SK-N-SH (cell line): Measurements from ENCODE around the gene OGFRL1. TPM values are rescaled to one million over a fixed set of nuclear protein-coding genes. Genes with fewer than 3 reads are reported as not detected.
A peak's percentile ranks its signal among the peaks of the same experiment; 100 is the strongest.

Source experiments
- CTCF ChIA-PET: fragments of 300-600, 350-600 bp; formaldehyde crosslinking; extraction: SDS; loops from one replicate; lab custom pipeline; 2021; lab: Yijun Ruan, JAX
- POLR2A ChIA-PET: fragments of 350-600 bp; sonication (Branson Sonifier 250); formaldehyde crosslinking; extraction: SDS; loops from one replicate; lab custom pipeline; 2020; ENCODE audit warnings: antibody characterized with exemption, inconsistent platforms; lab: Yijun Ruan, JAX
- DNase-seq: peaks from one replicate; pipeline ENCODE4 v3.0.0; 2012
- H2AFZ ChIP-seq: fragments of 200-600 bp; sonication (generic); 2 replicates; pipeline ENCODE4 v1.8.1; 2016; ENCODE audit warnings: antibody characterized with exemption, mild to moderate bottlenecking, low read depth
- H3F3A ChIP-seq: fragments of 200-600 bp; sonication (generic); replicated peaks from 2 replicates; pipeline ENCODE3; 2016; ENCODE audit warnings: antibody characterized with exemption, mild to moderate bottlenecking; ENCODE audit not compliant: insufficient read depth
- H3K27ac ChIP-seq, 2 experiments: fragments of 200-500 bp in 1 of 2; fragments of 200-600 bp in 1 of 2; sonication (Bioruptor generic) in 1 of 2; sonication (generic), shearing (Covaris generic) in 1 of 2; 2 replicates each; pipeline versions ENCODE4 v1.5.1 to v1.6.1; 2014 to 2016; ENCODE audit warnings: low read depth in 2 of 2, inconsistent platforms in 1 of 2, low read length in 1 of 2, mild to moderate bottlenecking in 1 of 2, mixed read lengths in 1 of 2
- H3K27me3 ChIP-seq: fragments of 200-600 bp; sonication (generic), shearing (Covaris generic); 2 replicates; pipeline ENCODE4 v1.6.1; 2016; ENCODE audit warnings: mixed run types; ENCODE audit not compliant: insufficient read depth
- H3K36me3 ChIP-seq, 2 experiments: fragments of 200-500 bp in 1 of 2; fragments of 200-600 bp in 1 of 2; sonication (Bioruptor generic) in 1 of 2; sonication (generic) in 1 of 2; replicated peaks in 1 of 2; 2 replicates each; pipeline versions ENCODE3 to v1.5.1; 2014 to 2016; ENCODE audit warnings: low read length in 1 of 2, mild to moderate bottlenecking in 1 of 2; ENCODE audit not compliant: insufficient read depth in 2 of 2, control insufficient read depth in 1 of 2
- H3K4me1 ChIP-seq, 2 experiments: fragments of 200-500 bp in 1 of 2; fragments of 200-600 bp in 1 of 2; sonication (Bioruptor generic) in 1 of 2; sonication (generic), shearing (Covaris generic) in 1 of 2; 2 replicates each; pipeline versions ENCODE4 v1.5.1 to v1.6.1; 2014 to 2016; ENCODE audit warnings: low read depth in 1 of 2, low read length in 1 of 2, mixed run types in 1 of 2; ENCODE audit not compliant: insufficient read depth in 2 of 2, control insufficient read depth in 1 of 2
- H3K4me2 ChIP-seq: fragments of 200-600 bp; sonication (generic), shearing (Covaris generic); 2 replicates; pipeline ENCODE4 v1.6.1; 2017; ENCODE audit warnings: mixed run types
- H3K4me3 ChIP-seq, 2 experiments: fragments of 200-500 bp in 1 of 2; fragments of 200-600 bp in 1 of 2; sonication (Bioruptor generic) in 1 of 2; sonication (generic), shearing (Covaris generic) in 1 of 2; 2 replicates each; pipeline versions ENCODE4 v1.5.1 to v1.8.1; 2014 to 2016; ENCODE audit warnings: low read depth in 2 of 2, inconsistent platforms in 1 of 2, low read length in 1 of 2, mild to moderate bottlenecking in 1 of 2, mixed read lengths in 1 of 2, moderate library complexity in 1 of 2
- H3K79me2 ChIP-seq: fragments of 200-600 bp; sonication (generic); 2 replicates; pipeline ENCODE4 v1.8.1; 2017; ENCODE audit warnings: mild to moderate bottlenecking; ENCODE audit not compliant: insufficient read depth
- H3K9ac ChIP-seq: fragments of 200-600 bp; sonication (generic); 2 replicates; pipeline ENCODE4 v1.6.1; 2017; ENCODE audit warnings: mixed run types
- H3K9me2 ChIP-seq: fragments of 200-600 bp; sonication (generic); 2 replicates; pipeline ENCODE4 v1.6.1; 2017; ENCODE audit warnings: mixed run types
- H3K9me3 ChIP-seq: fragments of 200-600 bp; sonication (generic); 2 replicates; pipeline ENCODE4 v1.6.1; 2017; ENCODE audit warnings: mixed run types, mild to moderate bottlenecking, moderate library complexity
- H4K20me1 ChIP-seq: fragments of 200-600 bp; sonication (generic); 2 replicates; pipeline ENCODE4 v1.6.1; 2017; ENCODE audit warnings: mild to moderate bottlenecking, mixed run types; ENCODE audit not compliant: insufficient read depth
- CHD2 ChIP-seq: fragments of 150-350 bp; IDR thresholded peaks from 2 replicates; pipeline ENCODE4 v1.6.1; 2018; ENCODE audit warnings: low read length; ENCODE audit not compliant: partially characterized antibody
- ELF1 ChIP-seq: IDR thresholded peaks from 2 replicates; pipeline ENCODE4 v1.4.0; 2012
- EP300 ChIP-seq, 2 experiments: IDR thresholded peaks; 2 replicates each; pipeline versions ENCODE4 v1.4.0 to v1.6.1; 2012; ENCODE audit warnings: borderline replicate concordance in 1 of 2, low read depth in 1 of 2, low read length in 1 of 2
- FOSL2 ChIP-seq: IDR thresholded peaks from 2 replicates; pipeline ENCODE4 v1.4.0; 2012; ENCODE audit warnings: low read depth, mild to moderate bottlenecking, moderate library complexity, borderline replicate concordance
- FOXJ3 ChIP-seq: sonication (generic); formaldehyde crosslinking; IDR thresholded peaks from 2 replicates; pipeline ENCODE4 v1.5.1; 2020; ENCODE audit warnings: mild to moderate bottlenecking, missing genetic modification reagents
- GABPA ChIP-seq: IDR thresholded peaks from 2 replicates; pipeline ENCODE4 v1.4.0; 2012; ENCODE audit warnings: low read depth, mild to moderate bottlenecking
- JUND ChIP-seq: IDR thresholded peaks from 2 replicates; pipeline ENCODE4 v1.4.0; 2012
- MAX ChIP-seq: IDR thresholded peaks from 2 replicates; pipeline ENCODE4 v1.4.0; 2012; ENCODE audit warnings: low read depth
- MEF2A ChIP-seq: IDR thresholded peaks from 2 replicates; pipeline ENCODE4 v1.4.0; 2012; ENCODE audit warnings: low read depth, borderline replicate concordance
- POLR2AphosphoS5 ChIP-seq: IDR thresholded peaks from 2 replicates; pipeline ENCODE4 v1.6.1; 2012; ENCODE audit warnings: low read depth, low read length
- RAD21 ChIP-seq: IDR thresholded peaks from 2 replicates; pipeline ENCODE4 v1.6.1; 2012; ENCODE audit warnings: mild to moderate bottlenecking, low read length
- REST ChIP-seq: IDR thresholded peaks from 2 replicates; pipeline ENCODE4 v1.6.1; 2012; ENCODE audit warnings: mild to moderate bottlenecking, low read depth, low read length, moderate library complexity
- RFX5 ChIP-seq: IDR thresholded peaks from 2 replicates; pipeline ENCODE4 v1.6.1; 2012; ENCODE audit warnings: mild to moderate bottlenecking, improper control_type of control experiment, low read length
- RXRA ChIP-seq: IDR thresholded peaks from 2 replicates; pipeline ENCODE4 v1.4.0; 2012; ENCODE audit warnings: low read depth, mild to moderate bottlenecking, borderline replicate concordance
- SMC3 ChIP-seq: IDR thresholded peaks from 2 replicates; pipeline ENCODE4 v1.6.1; 2012; ENCODE audit warnings: low read depth, low read length, improper control_type of control experiment
- TAF1 ChIP-seq: IDR thresholded peaks from 2 replicates; pipeline ENCODE4 v1.6.1; 2012; ENCODE audit warnings: low read depth, mild to moderate bottlenecking, low read length, moderate library complexity, borderline replicate concordance
- TCF12 ChIP-seq: IDR thresholded peaks from 2 replicates; pipeline ENCODE4 v1.4.0; 2012
- TEAD4 ChIP-seq: IDR thresholded peaks from 2 replicates; pipeline ENCODE4 v1.4.0; 2012; ENCODE audit warnings: mild to moderate bottlenecking, borderline replicate concordance; ENCODE audit not compliant: insufficient read depth
- WGBS: methylation state at CpG from one replicate; pipeline ENCODE4 v1.1.6; 2017; ENCODE audit warnings: low lambda C conversion rate; 5-methylcytosine and 5-hydroxymethylcytosine counted together
- polyA plus RNA-seq, 3 experiments: library from polyadenylated mRNA; depleted of rRNA; stranded (reverse); fragments of >200 nt; gene quantifications; 2 replicates each; pipeline ENCODE4 v1.2.3, GENCODE V29; 2012
- TF ChIP-seq, protein P1 (sequence below): IDR thresholded peaks from 2 replicates; pipeline ENCODE4 v1.4.0; 2012; ENCODE audit warnings: low read depth, borderline replicate concordance
- TF ChIP-seq, protein P2 (sequence below): IDR thresholded peaks from 2 replicates; pipeline ENCODE4; 2012

The OGFRL1 gene
- polyA plus RNA-seq, 1 of the 3 experiments (the other 2 are of a cell fraction) = 2.4 TPM

DNA sequence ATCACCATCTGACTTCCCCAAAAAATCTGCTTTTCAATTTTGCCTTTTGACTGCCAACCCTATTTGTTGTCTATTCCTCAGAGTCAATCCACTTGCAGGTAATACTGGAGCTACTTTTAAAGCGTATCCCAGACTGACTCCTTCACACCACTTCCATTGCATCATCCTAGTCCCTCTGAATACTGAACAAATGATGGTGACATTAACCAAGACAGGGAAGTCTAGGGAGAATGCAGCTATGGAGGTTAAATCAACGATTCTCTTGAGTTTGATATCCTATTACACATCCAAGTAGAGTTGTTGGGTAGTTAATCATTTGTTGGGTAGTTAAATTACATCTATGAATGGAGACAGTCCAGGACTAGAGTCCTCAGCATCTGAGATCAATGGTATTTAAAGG, 2.0 kb downstream of the OGFRL1 start (continued):
- TF ChIP-seq GABPA (no peak), EP300 (IDR thresholded peaks at IDR 0.05; ENCODE audit: borderline replicate concordance in 1 of 2, low read depth in 1 of 2, low read length in 1 of 2) (no peak), RFX5 (no peak), FOXJ3 (CRISPR knock-in tag) (no peak)

GRCh38 chr6:71292001-71292400, 3.4 kb downstream of the OGFRL1 start:
- Histone ChIP-seq H3F3A (peaks cover 7% of the 10 kb centered on the region), H3K4me2 (no peak overlapping the region), H3K4me3 (no peak overlapping the region), H3K9me2 (no peaks in the 10 kb centered on the region), H3K4me1 (peaks cover 0 to 13% of the 10 kb centered on the region in 2 experiments; a peak in 2 of 4 replicates), H3K27ac (no peak overlapping the region), H3K27me3 (no peaks in the 10 kb centered on the region), H3K36me3 (peaks cover 9 to 23% of the 10 kb centered on the region in 2 experiments), H3K9ac (no peak overlapping the region), H4K20me1 (no peaks in the 10 kb centered on the region), H3K79me2 (peaks cover 5% of the 10 kb centered on the region), H2AFZ (no peak overlapping the region), H3K9me3 (no peaks in the 10 kb centered on the region)
- 82% methylated on average over 4 of the region's 4 CpGs for WGBS
- POLR2A ChIA-PET = no interaction called here
- DNase-seq = no peak
- CTCF ChIA-PET = interaction anchor here (1.4 kb wide), 1 partner anchor 101 kb away, joined by 3 read pairs; no protein-coding TSS in a partner anchor
- TF ChIP-seq RAD21 = no peak
- no peak for TF ChIP-seq ELF1
- TF ChIP-seq SMC3 = no peak
- no peak for TF ChIP-seq FOXJ3 (CRISPR knock-in tag)
- no peak for TF ChIP-seq CHD2

- POLR2A ChIA-PET = no interaction called here
- WGBS = 25% methylated on average over 1 of the region's 1 CpG
- TF ChIP-seq TCF12 (peak; percentile 93), REST (no peak), MEF2A (peak; percentile 62; the same call in 1 of the 2 replicates), RFX5 (no peak), TEAD4 (peak; percentile 58; the same call in 1 of the 2 replicates), RXRA (peak; percentile 52; the same call in 1 of the 2 replicates), EP300 (IDR thresholded peaks at IDR 0.05; ENCODE audit: borderline replicate concordance in 1 of 2, low read depth in 1 of 2, low read length in 1 of 2) (peak in 1 of 2 experiments; percentile 71; a peak in 1 of 4 replicates), JUND (peak; percentile 79), RAD21 (no peak), MAX (peak; percentile 55), POLR2AphosphoS5 (peak; percentile 75; the same call in 1 of the 2 replicates), FOSL2 (peak; percentile 61), TAF1 (no peak)
- TF ChIP-seq, protein P1, sequence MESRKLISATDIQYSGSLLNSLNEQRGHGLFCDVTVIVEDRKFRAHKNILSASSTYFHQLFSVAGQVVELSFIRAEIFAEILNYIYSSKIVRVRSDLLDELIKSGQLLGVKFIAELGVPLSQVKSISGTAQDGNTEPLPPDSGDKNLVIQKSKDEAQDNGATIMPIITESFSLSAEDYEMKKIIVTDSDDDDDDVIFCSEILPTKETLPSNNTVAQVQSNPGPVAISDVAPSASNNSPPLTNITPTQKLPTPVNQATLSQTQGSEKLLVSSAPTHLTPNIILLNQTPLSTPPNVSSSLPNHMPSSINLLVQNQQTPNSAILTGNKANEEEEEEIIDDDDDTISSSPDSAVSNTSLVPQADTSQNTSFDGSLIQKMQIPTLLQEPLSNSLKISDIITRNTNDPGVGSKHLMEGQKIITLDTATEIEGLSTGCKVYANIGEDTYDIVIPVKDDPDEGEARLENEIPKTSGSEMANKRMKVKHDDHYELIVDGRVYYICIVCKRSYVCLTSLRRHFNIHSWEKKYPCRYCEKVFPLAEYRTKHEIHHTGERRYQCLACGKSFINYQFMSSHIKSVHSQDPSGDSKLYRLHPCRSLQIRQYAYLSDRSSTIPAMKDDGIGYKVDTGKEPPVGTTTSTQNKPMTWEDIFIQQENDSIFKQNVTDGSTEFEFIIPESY = no peak
- TF ChIP-seq, protein P2, sequence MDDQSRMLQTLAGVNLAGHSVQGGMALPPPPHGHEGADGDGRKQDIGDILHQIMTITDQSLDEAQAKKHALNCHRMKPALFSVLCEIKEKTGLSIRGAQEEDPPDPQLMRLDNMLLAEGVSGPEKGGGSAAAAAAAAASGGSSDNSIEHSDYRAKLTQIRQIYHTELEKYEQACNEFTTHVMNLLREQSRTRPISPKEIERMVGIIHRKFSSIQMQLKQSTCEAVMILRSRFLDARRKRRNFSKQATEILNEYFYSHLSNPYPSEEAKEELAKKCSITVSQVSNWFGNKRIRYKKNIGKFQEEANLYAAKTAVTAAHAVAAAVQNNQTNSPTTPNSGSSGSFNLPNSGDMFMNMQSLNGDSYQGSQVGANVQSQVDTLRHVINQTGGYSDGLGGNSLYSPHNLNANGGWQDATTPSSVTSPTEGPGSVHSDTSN = peak; percentile 58
Observed at GRCh38 chr6:71294121-71294523, 5.5 kb downstream of the OGFRL1 start.

More at GRCh38 chr6:71294121-71294523, 5.5 kb downstream of the OGFRL1 start:
- Histone ChIP-seq H3K27ac (peak overlapping the region in 1 of 2 experiments; percentile 36; a peak in 2 of 4 replicates), H2AFZ (no peak overlapping the region), H3F3A (peaks cover 3% of the 10 kb centered on the region), H3K79me2 (peaks cover 5% of the 10 kb centered on the region), H3K9me2 (no peaks in the 10 kb centered on the region), H3K9ac (no peak overlapping the region), H3K36me3 (peaks cover 16 to 25% of the 10 kb centered on the region in 2 experiments), H3K27me3 (no peaks in the 10 kb centered on the region), H3K4me2 (peak overlapping the region; percentile 2; the same call in 1 of the 2 replicates), H3K4me3 (no peak overlapping the region), H4K20me1 (no peaks in the 10 kb centered on the region), H3K9me3 (no peaks in the 10 kb centered on the region), H3K4me1 (peaks cover 0 to 9% of the 10 kb centered on the region in 2 experiments; a peak in 2 of 4 replicates)
- CTCF ChIA-PET = no interaction called here
- DNase-seq = no peak
